ENCODE results near the gene SV2A.
"Not testable (repeated sequence)": the region's sequence is repeated elsewhere in the genome, so short reads cannot be mapped to it uniquely, and the experiment has no call there.

Gene SV2A

GRCh38 chr1:149885339-149886120 lies 32.1 kb downstream of the SV2A start:
- peak; percentile 90 for DNase-seq

- DNase-seq = no peak
Observed at GRCh38 chr1:149884433-149885338, 33.0 kb downstream of the SV2A start.

GRCh38 chr1:149883598-149884247 lies 33.9 kb downstream of the SV2A start:
- no peak for DNase-seq

GRCh38 chr1:149881876-149882275 lies 35.8 kb downstream of the SV2A start:
- no peak for DNase-seq

- DNase-seq = no peak
Observed at GRCh38 chr1:149879556-149879955, 38.1 kb downstream of the SV2A start.

GRCh38 chr1:149877211-149877946 lies 40.3 kb downstream of the SV2A start:
- DNase-seq = no peak

GRCh38 chr1:149873060-149873459 lies 44.6 kb downstream of the SV2A start:
- not testable (repeated sequence) for DNase-seq

GRCh38 chr1:149866887-149867286 lies 50.8 kb downstream of the SV2A start:
- not testable (repeated sequence) for DNase-seq

GRCh38 chr1:149861497-149862054 lies 56.1 kb downstream of the SV2A start:
- DNase-seq = not testable (repeated sequence)

GRCh38 chr1:149860684-149861496 lies 56.8 kb downstream of the SV2A start:
- DNase-seq = not testable (repeated sequence)

GRCh38 chr1:149860271-149860670 lies 57.4 kb downstream of the SV2A start:
- DNase-seq = not testable (repeated sequence)

Measured in NCI-H1092 (cell line).